GM19397 (cell line): Measurements from ENCODE around the gene SATL1.
"Not testable (repeated sequence)": the region's sequence is repeated elsewhere in the genome, so short reads cannot be mapped to it uniquely, and the experiment has no call there.

Experiments
- ATAC-seq: cut with Tn5 transposase; IDR thresholded peaks from one replicate; pipeline ENCODE4 v1.9.1; 2021; ENCODE audit warnings: mild to moderate bottlenecking, moderate library complexity; ENCODE audit not compliant: unreplicated experiment

The SATL1 gene

GRCh38 chrX:85243761-85244449 is at the start of gene SATL1, which contains the start of gene ZNF711:
SATL1 (minus strand) TSS chrX:85243779; CDS start chrX:85108968, 134,811 bp downstream.
ZNF711 (plus strand) TSS chrX:85243991; CDS start chrX:85247573, 3,582 bp downstream.
- ATAC-seq: no peak

- ATAC-seq: no peak
Measured at GRCh38 chrX:85288992-85289723, 45.6 kb upstream of the SATL1 start.

DNA sequence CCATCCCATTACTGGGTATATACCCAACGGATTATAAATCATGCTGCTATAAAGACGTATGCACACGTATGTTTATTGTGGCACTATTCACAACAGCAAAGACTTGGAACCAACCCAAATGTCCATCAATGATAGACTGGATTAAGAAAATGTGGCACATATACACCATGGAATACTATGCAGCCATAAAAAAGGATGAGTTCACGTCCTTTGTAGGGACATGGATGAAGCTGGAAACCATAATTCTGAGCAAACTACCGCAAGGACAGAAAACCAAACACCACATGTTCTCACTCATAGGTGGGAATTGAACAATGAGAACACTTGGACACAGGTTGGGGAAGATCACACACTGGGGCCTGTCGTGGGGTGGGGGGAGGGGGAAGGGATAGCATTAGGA is 41.7 kb upstream of the SATL1 start:
- ATAC-seq: not testable (repeated sequence)

DNA sequence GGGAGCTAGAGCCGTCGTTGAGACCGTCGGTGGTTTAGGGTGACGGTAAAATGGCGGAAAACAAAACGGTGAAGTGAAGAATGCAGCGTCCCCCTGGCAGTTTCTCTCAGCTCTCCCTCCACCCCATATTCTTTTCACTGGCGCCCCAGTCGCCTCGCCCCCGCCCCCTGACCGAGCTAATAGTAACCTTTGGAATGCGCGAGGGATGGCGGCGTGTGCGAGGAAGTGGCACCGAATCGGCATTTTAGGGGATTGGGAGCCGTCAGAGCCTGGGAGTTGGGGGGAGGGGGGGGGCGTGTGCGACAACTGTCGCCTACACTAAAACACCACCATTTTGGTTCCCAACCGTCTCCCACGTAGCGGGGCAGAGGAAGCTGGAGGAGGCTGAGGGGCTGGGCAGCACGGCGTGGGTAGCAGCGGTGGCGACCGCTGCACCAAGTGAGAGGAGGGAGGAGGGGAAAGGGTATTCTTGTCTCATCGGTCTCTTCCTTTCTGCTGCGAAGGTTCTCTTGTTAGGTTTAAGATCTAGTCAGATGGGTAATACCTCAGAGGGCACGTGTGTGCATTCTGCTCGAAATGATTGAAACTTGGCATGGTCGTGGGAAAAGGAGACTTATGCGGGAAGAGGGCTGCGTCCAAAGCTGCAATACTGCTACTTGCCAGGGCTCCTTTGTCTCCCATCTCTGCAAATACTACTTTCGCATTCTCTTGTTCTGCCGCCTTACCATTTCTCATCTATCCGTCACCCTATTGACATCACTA is 1.1 kb upstream of the SATL1 start:
- no peak for ATAC-seq

DNA sequence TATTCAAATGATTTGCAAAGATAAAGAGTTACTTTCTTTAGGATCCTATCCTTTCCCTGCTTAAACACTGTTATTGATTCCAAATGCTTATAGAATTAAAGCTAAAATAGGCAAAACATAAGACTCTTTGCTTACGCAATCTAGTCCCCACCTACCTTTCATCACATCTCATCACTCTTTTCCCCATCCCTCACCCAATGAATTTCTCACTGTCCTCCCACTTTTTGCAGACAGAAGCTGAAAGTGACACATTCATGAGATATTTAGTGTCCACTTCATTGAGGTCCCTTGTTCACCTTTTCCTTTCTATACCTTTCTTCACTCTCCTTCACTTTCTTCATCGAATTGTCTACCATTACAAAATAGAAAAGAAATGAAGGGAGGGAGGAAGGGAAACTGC is 424 bp downstream of the SATL1 start:
- ATAC-seq: no peak

DNA sequence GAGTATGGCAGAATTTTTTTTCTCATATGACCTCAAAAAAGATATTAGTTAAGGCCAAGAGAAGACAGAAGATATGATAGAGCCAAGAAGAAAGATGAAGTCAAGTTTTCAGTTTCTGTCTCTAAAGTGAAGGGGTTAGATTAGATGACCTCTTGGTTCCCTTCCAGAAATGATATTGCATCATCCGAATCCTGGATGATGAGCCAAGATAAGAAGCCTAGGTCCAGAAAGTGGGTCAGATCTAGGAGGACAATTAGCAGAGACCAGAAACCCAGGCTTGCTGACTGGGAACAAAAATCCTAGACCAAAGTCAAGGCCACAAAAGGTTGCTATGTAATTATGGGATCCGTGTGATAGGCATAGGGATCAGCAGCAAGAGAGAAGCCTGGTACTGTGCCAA is 20.2 kb downstream of the SATL1 start:
- no peak for ATAC-seq

DNA sequence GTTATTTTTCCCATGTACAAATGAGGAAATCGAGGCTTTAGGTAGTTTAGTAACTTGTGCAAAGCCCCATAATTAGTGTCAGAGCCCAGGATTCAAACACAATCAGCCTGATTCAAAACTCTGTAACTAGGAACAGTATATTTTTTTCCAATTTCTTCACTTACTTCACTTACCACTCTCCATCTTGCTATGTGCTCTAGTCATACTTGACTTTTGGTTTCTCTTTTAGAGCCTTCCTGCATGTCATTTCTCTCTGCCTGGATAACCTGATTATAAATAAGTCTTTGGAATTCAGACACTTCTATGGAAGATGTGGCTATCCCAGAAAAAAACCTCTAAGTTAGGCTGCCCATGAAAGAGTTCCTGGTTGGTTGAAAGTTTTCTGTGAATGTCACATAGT is 22.2 kb downstream of the SATL1 start:
- ATAC-seq: no peak

GRCh38 chrX:85215946-85216345 is 27.6 kb downstream of the SATL1 start:
- ATAC-seq: no peak

DNA sequence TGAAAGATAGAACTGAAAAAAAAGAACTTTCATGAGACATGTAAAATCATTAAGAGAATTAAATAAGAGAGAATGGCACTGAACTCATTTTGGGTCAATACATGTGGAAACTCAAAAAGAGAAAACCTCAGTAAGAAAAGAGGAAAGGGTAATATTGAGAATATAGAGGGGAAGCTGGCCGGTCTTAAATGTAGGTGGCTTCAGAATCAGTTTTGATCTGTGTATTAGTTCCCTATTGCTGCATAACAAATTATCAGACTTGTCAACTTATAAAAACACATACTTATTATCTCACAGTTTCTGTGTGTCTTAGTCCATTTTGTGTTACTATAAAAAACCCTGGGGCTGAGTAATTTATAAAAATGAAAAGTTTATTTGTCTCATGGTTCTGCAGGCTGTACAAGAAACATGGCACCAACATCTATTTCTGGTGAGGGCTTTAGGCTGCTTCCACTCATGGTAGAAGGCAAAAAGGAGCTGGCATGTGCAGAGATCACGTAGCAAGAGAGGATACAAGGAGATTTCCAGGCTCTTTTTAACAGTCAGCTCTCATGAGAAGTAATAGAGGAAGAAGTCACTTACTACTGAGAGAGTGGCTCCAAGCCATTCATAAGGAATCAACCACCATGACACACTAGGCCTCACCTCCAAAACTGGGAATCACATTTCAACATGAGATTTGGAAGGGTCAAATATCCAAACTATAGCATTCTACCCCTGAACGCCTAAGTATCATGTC is 29.6 kb downstream of the SATL1 start:
- no peak for ATAC-seq

DNA sequence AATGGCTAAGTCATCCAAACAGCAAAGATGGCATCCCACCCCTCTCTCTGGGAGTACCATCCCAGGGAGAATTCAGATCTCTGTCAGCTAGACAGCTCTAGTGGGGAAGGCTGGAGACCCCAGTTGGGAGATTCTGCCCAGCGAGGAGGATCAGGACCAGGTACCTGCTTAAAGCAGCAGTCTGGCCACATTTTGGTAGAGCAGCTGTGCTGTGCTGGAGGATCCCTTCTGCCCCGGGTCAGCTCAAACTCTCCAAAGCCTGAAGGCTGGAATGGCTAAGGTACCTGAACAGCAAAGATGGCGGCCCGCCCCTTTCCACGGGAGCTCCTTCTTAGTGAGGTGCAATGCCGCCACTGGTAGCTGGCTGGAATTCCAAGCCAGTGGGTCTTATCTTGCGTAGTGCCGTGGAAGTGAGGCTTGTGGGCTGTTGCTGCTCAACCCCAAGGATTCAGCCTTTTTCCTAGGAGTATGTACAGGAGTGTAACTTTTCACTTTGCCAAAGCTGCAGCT is 40.1 kb downstream of the SATL1 start:
- no peak for ATAC-seq

- ATAC-seq: no peak
Measured at GRCh38 chrX:85196319-85196718, 47.3 kb downstream of the SATL1 start.

DNA sequence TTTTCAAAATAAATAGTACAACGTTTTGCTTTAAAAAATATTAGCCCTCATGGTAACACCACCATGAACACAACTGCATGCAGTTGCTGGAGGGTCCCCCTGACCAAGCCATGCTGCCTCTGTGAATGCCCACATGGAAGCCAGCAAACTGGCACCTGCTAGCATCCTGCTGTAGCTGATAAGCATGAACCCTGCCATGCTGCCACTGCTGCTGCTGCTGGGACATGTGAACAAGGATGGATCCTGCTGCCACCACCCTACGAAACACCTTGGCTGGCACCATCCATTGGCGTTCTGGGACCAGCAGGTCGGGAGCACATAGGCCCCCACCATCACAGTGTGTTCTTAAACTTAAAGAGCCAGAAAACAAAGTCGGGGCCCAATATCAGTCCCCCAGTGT is 83.9 kb downstream of the SATL1 start:
- ATAC-seq: no peak

DNA sequence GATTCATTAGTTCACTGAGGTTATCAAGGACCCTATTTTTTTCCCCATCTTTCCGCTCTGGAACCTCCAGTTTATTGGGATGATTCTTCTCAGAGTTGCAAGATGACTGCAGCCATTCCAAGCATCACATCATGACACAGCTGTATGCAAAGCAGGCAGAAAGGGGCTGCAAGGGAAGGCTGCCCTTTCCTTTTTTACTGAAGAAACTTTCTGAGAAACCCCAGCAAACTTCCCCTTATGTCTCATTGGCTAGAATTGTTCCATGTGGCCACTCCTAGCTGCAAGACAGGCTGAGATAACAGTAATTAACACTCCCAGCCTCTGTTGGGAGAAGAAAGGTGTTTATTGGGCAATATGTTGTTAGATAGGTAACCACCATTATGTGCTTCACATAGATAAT is 102.6 kb downstream of the SATL1 start:
- peak; percentile 67 for ATAC-seq

GRCh38 chrX:85139422-85139821 is 104.2 kb downstream of the SATL1 start:
- ATAC-seq: no peak

GRCh38 chrX:85136409-85136808 is 107.2 kb downstream of the SATL1 start:
- ATAC-seq: no peak

GRCh38 chrX:85115252-85115651 is 128.3 kb downstream of the SATL1 start:
- ATAC-seq: no peak

- ATAC-seq: no peak
Measured at GRCh38 chrX:85114776-85115175, 128.8 kb downstream of the SATL1 start.

DNA sequence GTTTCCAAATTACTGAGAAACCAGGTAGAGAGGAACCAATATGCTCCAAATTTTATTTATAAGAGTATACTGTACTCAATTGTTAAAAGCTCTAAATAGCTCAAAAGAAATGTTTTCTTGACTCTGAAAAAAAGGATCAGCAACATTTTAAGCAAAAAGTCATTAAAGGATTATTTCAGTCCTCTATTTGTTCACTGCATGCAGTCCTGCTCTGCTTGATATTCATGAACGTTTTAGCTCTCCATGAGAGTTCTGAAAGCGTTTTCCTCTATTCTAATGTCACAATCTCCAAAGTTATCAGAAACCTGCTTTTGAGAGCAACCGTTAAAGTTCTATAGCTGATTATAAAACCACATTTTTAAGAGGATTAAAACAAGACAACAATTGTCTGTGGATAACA is 129.4 kb downstream of the SATL1 start:
- ATAC-seq: no peak

DNA sequence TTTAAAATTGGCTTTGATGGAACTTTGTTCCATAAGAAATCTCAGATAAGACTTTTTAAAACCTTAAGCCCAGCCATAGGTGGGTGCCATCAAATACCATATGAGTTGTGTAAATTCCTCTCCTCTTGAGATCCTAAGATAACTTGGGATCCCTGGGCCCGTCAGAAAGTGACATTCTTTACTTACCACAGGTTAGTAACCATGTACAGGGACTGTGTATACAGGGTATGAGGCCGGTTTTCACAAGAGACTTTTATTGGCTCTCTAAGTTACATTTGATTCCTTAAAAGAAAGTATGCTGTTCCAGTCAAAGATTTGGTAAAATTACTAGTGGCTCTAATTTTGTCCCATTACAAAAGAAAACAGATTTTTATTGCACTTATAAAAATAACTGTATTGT is 129.8 kb downstream of the SATL1 start:
- ATAC-seq: no peak

GRCh38 chrX:85112293-85112692 is 131.3 kb downstream of the SATL1 start:
- no peak for ATAC-seq

- ATAC-seq: no peak
Measured at GRCh38 chrX:85111347-85111746, 132.2 kb downstream of the SATL1 start.
